Keratinocyte (primary cell): ENCODE data around the gene EFCAB8. TPM values are rescaled to one million over a fixed set of nuclear protein-coding genes. Genes with fewer than 3 reads are reported as not detected.

Source experiments
- DNase-seq: peaks from one replicate; pipeline ENCODE4 v3.0.0-alpha.2; 2011; ENCODE audit warnings: low read depth, missing footprints, low spot score
- FAIRE-seq: peaks from 2 replicates; lab custom pipeline; 2011; peaks lifted over from hg19 to GRCh38; lab: Jason Lieb, UNC
- H2AFZ ChIP-seq: 2 replicates; pipeline ENCODE4 v1.6.0; 2012; ENCODE audit warnings: low read length, control low read depth, inconsistent platforms; ENCODE audit not compliant: control insufficient read depth
- H3K27ac ChIP-seq: 2 replicates; pipeline ENCODE4 v1.5.1; 2011; ENCODE audit warnings: low read length; ENCODE audit not compliant: control insufficient read depth, insufficient read depth
- H3K27me3 ChIP-seq: 3 replicates; pipeline ENCODE4 v1.6.0; 2011; ENCODE audit warnings: low read length; ENCODE audit not compliant: control insufficient read depth, insufficient read depth; ENCODE audit errors: extremely low read depth
- H3K36me3 ChIP-seq, 2 experiments: 2 replicates in 1 of 2; 3 replicates in 1 of 2; pipeline ENCODE4 v1.5.1; 2011; ENCODE audit warnings: low read length in 2 of 2, mild to moderate bottlenecking in 1 of 2; ENCODE audit not compliant: control insufficient read depth in 2 of 2, insufficient read depth in 2 of 2; ENCODE audit errors: extremely low read depth in 1 of 2
- H3K4me1 ChIP-seq: 3 replicates; pipeline ENCODE4 v1.5.1; 2011; ENCODE audit warnings: low read length; ENCODE audit not compliant: control insufficient read depth, insufficient read depth; ENCODE audit errors: extremely low read depth
- H3K4me2 ChIP-seq: 3 replicates; pipeline ENCODE4 v1.6.0; 2011; ENCODE audit warnings: low read depth, low read length; ENCODE audit not compliant: control insufficient read depth, insufficient read depth; ENCODE audit errors: extremely low read depth
- H3K4me3 ChIP-seq, 3 experiments: fragments of 200-600 bp in 1 of 3; sonication (generic) in 1 of 3; 2 replicates in 2 of 3; 3 replicates in 1 of 3; pipeline ENCODE4 v1.5.1; 2011 to 2016; ENCODE audit warnings: low read length in 3 of 3, mild to moderate bottlenecking in 3 of 3, control low read depth in 2 of 3, inconsistent platforms in 1 of 3, low read depth in 1 of 3, mixed read lengths in 1 of 3, mixed run types in 1 of 3, moderate library complexity in 1 of 3; ENCODE audit not compliant: control insufficient read depth in 2 of 3, insufficient read depth in 2 of 3; ENCODE audit errors: extremely low read depth in 1 of 3
- H3K79me2 ChIP-seq: 2 replicates; pipeline ENCODE4 v1.6.0; 2012; ENCODE audit warnings: low read length; ENCODE audit not compliant: control insufficient read depth, insufficient read depth
- H3K9ac ChIP-seq: 3 replicates; pipeline ENCODE4 v1.6.0; 2011; ENCODE audit warnings: low read length; ENCODE audit not compliant: control insufficient read depth, insufficient read depth; ENCODE audit errors: extremely low read depth
- H3K9me1 ChIP-seq: 3 replicates; pipeline ENCODE4 v1.6.0; 2011; ENCODE audit warnings: low read length; ENCODE audit not compliant: control insufficient read depth, insufficient read depth; ENCODE audit errors: extremely low read depth
- H3K9me3 ChIP-seq: 2 replicates; pipeline ENCODE4 v1.5.1; 2012; ENCODE audit warnings: low read depth, low read length; ENCODE audit not compliant: control insufficient read depth
- H4K20me1 ChIP-seq: 3 replicates; pipeline ENCODE4 v1.6.0; 2011; ENCODE audit warnings: low read length; ENCODE audit not compliant: control insufficient read depth, insufficient read depth; ENCODE audit errors: extremely low read depth
- CTCF ChIP-seq, 3 experiments: IDR thresholded peaks in 1 of 3; conservative IDR thresholded peaks in 1 of 3; optimal IDR thresholded peaks in 1 of 3; 2 replicates in 2 of 3; 3 replicates in 1 of 3; pipeline versions ENCODE3 to v1.5.1; 2011; ENCODE audit warnings: low read length in 3 of 3, mild to moderate bottlenecking in 3 of 3, moderate library complexity in 2 of 3, control low read depth in 1 of 3, inconsistent platforms in 1 of 3; ENCODE audit not compliant: insufficient read depth in 2 of 3; ENCODE audit errors: extremely low read depth in 1 of 3
- EZH2 ChIP-seq: IDR thresholded peaks from one replicate; pipeline ENCODE4 v1.6.1; 2012; ENCODE audit warnings: inconsistent platforms, mild to moderate bottlenecking, low read length, moderate library complexity
- dilution Hi-C: fragments of 300-500 bp; cut with MboI; formaldehyde crosslinking; loops from one replicate; pipeline ENCODE4 v1.7.0; 2020; ENCODE audit warnings: low sequenced_read_pairs; ENCODE audit not compliant: extremely low pct_ligation_motif_present
- polyA plus RNA-seq, 5 experiments: library from polyadenylated mRNA; depleted of rRNA in 3 of 5; stranded (reverse) in 3 of 5; stranded (forward) in 1 of 5; unstranded in 1 of 5; fragments of >200 nt; gene quantifications; 1 replicate in 1 of 5; 2 replicates in 3 of 5; 3 replicates in 1 of 5; pipeline versions ENCODE4 v1.2.1 to v1.2.3, GENCODE V29; 2011 to 2012; ENCODE audit warnings: missing spikeins in 2 of 5, low read depth in 1 of 5, low replicate concordance in 1 of 5

EFCAB8 gene
- polyA plus RNA-seq, 1 donor (not counting 4 experiments of a cell fraction or from before 2014, with no cell fraction given) = 0.03 TPM

DNA sequence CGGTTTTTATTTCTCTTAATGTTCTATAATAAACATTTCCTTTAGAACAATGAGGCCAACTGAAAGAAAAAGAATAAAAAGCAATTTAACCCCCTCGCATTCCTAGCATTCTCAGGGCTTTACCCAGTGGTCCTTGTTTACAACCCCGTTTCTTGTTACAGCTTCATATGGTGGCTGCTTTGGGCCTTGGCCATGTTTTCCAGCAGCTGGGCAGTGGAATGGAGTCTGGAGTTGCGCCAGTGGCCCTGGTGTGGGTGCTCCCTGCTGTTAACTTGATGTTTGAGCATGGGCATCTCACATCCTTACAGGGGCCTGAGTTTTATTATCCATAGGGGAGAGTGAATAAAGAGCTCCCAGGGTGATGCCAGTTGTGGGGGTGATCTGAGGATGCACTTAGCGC, 18.8 kb downstream of the EFCAB8 start:
- FAIRE-seq = no peak
- dilution Hi-C loops = no loop called here
- no peak for TF ChIP-seq CTCF (optimal IDR thresholded peaks at IDR 0.05 in 1 of 3, IDR thresholded peaks at IDR 0.05 in 1 of 3, conservative IDR thresholded peaks at IDR 0.05 in 1 of 3; ENCODE audit: extremely low read depth in 1 of 3, insufficient read depth in 2 of 3, low read length in 3 of 3)
- TF ChIP-seq EZH2 = no peak

DNA sequence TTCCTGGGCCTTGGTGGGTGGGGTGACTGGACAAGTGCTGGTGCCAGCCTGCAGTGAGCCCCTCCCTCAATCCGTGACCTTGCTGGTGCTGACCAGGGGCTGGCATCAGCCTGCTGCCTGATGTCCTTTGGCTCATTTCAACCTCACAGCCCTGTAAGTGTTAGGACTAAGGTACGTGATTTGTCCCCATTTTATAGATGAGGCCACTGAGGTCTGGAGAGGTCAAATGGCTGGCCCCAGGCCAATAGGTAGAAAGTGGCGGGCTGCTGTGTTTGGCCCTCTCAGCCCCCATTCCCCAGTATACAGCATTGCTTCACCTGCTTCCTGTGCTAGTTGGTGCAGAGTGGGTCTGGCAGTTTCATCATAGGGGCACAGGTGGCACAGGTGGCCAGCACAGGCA, 20.1 kb downstream of the EFCAB8 start:
- DNase-seq (no peak), FAIRE-seq (no peak)
- no peak overlapping the region for H3K27ac ChIP-seq
- H3K4me3 ChIP-seq = no peak overlapping the region
- H3K9me3 ChIP-seq = no peaks in the 10 kb centered on the region
- H3K4me1 ChIP-seq = no peaks in the 10 kb centered on the region
- dilution Hi-C loops = no loop called here
- TF ChIP-seq EZH2 = no peak
- TF ChIP-seq CTCF (optimal IDR thresholded peaks at IDR 0.05 in 1 of 3, IDR thresholded peaks at IDR 0.05 in 1 of 3, conservative IDR thresholded peaks at IDR 0.05 in 1 of 3; ENCODE audit: extremely low read depth in 1 of 3, insufficient read depth in 2 of 3, low read length in 3 of 3) = no peak
- H3K4me2 ChIP-seq = no peak overlapping the region
- H3K9me1 ChIP-seq = no peaks in the 10 kb centered on the region
- H3K36me3 ChIP-seq = peaks cover 0 to 2% of the 10 kb centered on the region in 2 experiments
- no peak overlapping the region for H3K9ac ChIP-seq
- H3K79me2 ChIP-seq = no peaks in the 10 kb centered on the region
- no peaks in the 10 kb centered on the region for H4K20me1 ChIP-seq
- H2AFZ ChIP-seq = no peak overlapping the region
- no peaks in the 10 kb centered on the region for H3K27me3 ChIP-seq

More for the DNA sequence above, 18.8 kb downstream of the EFCAB8 start:
- H3K27me3 ChIP-seq = no peaks in the 10 kb centered on the region
- H3K27ac ChIP-seq = no peak overlapping the region
- H3K9ac ChIP-seq = no peak overlapping the region
- H3K4me1 ChIP-seq = no peaks in the 10 kb centered on the region
- H3K36me3 ChIP-seq = peaks cover 0 to 2% of the 10 kb centered on the region in 2 experiments
- no peak overlapping the region for H2AFZ ChIP-seq
- no peak for DNase-seq
- H4K20me1 ChIP-seq = no peaks in the 10 kb centered on the region
- H3K4me2 ChIP-seq = no peak overlapping the region
- H3K4me3 ChIP-seq = no peak overlapping the region
- no peaks in the 10 kb centered on the region for H3K9me3 ChIP-seq
- H3K9me1 ChIP-seq = no peaks in the 10 kb centered on the region
- no peaks in the 10 kb centered on the region for H3K79me2 ChIP-seq
